Endometrium (tissue), 2 donors: ENCODE results near the gene KDM5B.
A peak's percentile ranks its signal among the peaks of the same experiment; 100 is the strongest.
"Not testable (repeated sequence)": the region's sequence is repeated elsewhere in the genome, so short reads cannot be mapped to it uniquely, and the experiment has no call there.

Source experiments
- FAIRE-seq: peaks from 2 replicates; lab custom pipeline; 2012; peaks lifted over from hg19 to GRCh38; lab: Jason Lieb, UNC
- donor health status: control.
- donor health status: control.

KDM5B gene

GRCh38 chr1:202812176-202813026 is 4.2 kb upstream of the KDM5B start:
- no peak for FAIRE-seq

- no peak for FAIRE-seq
These were observed 3.3 kb upstream of the KDM5B start for GRCh38 chr1:202811296-202812175.

GRCh38 chr1:202810615-202811295 is 2.5 kb upstream of the KDM5B start, which contains the start of gene PCAT6:
Gene PCAT6 (plus strand): TSS chr1:202810954.
- FAIRE-seq = peak; percentile 4

GRCh38 chr1:202810193-202810614 is 2.0 kb upstream of the KDM5B start:
- FAIRE-seq = no peak

GRCh38 chr1:202809597-202810159 is 1.5 kb upstream of the KDM5B start:
- FAIRE-seq = no peak

GRCh38 chr1:202807451-202807925 is 733 bp downstream of the KDM5B start:
- FAIRE-seq = no peak

- no peak for FAIRE-seq
These were observed 1.3 kb downstream of the KDM5B start for GRCh38 chr1:202806845-202807450.

- FAIRE-seq = no peak
These were observed 2.1 kb downstream of the KDM5B start for GRCh38 chr1:202805886-202806844.

GRCh38 chr1:202804126-202804525 is 4.1 kb downstream of the KDM5B start:
- no peak for FAIRE-seq

GRCh38 chr1:202802998-202803932 is 5.0 kb downstream of the KDM5B start:
- no peak for FAIRE-seq

GRCh38 chr1:202802034-202802433 is 6.2 kb downstream of the KDM5B start:
- no peak for FAIRE-seq

GRCh38 chr1:202801175-202801574 is 7.0 kb downstream of the KDM5B start:
- FAIRE-seq = no peak

- FAIRE-seq = no peak
These were observed 7.5 kb downstream of the KDM5B start for GRCh38 chr1:202800742-202801141.

GRCh38 chr1:202798792-202799331 is 9.4 kb downstream of the KDM5B start:
- FAIRE-seq = no peak

- FAIRE-seq = no peak
These were observed 10.0 kb downstream of the KDM5B start for GRCh38 chr1:202798260-202798659.

GRCh38 chr1:202796670-202797069 is 11.6 kb downstream of the KDM5B start:
- no peak for FAIRE-seq

- FAIRE-seq = not testable (repeated sequence)
These were observed 13.3 kb downstream of the KDM5B start for GRCh38 chr1:202794931-202795330.

- FAIRE-seq = no peak
These were observed 14.0 kb downstream of the KDM5B start for GRCh38 chr1:202794051-202794740.
